BJ (cell line): ENCODE results near the gene TNFAIP2. TPM values are rescaled to one million over a fixed set of nuclear protein-coding genes. Genes with fewer than 3 reads are reported as not detected.
"Not testable (repeated sequence)": the region's sequence is repeated elsewhere in the genome, so short reads cannot be mapped to it uniquely, and the experiment has no call there.

Source experiments
- CTCF ChIA-PET: fragments of 350-600 bp; formaldehyde crosslinking; extraction: SDS; loops from one replicate; lab custom pipeline; 2021; ENCODE audit warnings: antibody characterized with exemption, inconsistent platforms; lab: Yijun Ruan, JAX
- POLR2A ChIA-PET: fragments of 300-600 bp; sonication (Branson Sonifier 250); formaldehyde crosslinking; extraction: SDS; loops from one replicate; lab custom pipeline; 2021; ENCODE audit warnings: antibody characterized with exemption; lab: Charles Lee
- DNase-seq: peaks from one replicate; pipeline ENCODE4 v3.0.0-alpha.2; 2011; ENCODE audit warnings: low read depth
- H3K27me3 ChIP-seq: 2 replicates; pipeline ENCODE4 v1.6.0; 2011; ENCODE audit warnings: low read length; ENCODE audit not compliant: control insufficient read depth, insufficient read depth
- H3K36me3 ChIP-seq: 2 replicates; pipeline ENCODE4 v1.5.1; 2011; ENCODE audit warnings: low read length; ENCODE audit not compliant: control insufficient read depth, insufficient read depth
- H3K4me3 ChIP-seq: 2 replicates; pipeline ENCODE4 v1.5.1; 2011; ENCODE audit warnings: low read depth, mild to moderate bottlenecking, control low read depth, low read length
- polyA plus RNA-seq: library from polyadenylated mRNA; depleted of rRNA; stranded (reverse); fragments of >200 nt; gene quantifications from 2 replicates; pipeline ENCODE4 v1.2.3, GENCODE V29; 2011
- TF ChIP-seq, protein P1 (sequence below): IDR thresholded peaks from 2 replicates; pipeline ENCODE4 v1.5.1; 2011; ENCODE audit warnings: low read depth, mild to moderate bottlenecking, control low read depth, inconsistent platforms, low read length, moderate library complexity; ENCODE audit not compliant: insufficient read depth

TNFAIP2 gene
- polyA plus RNA-seq, 1 experiment: 28.2 TPM

DNA sequence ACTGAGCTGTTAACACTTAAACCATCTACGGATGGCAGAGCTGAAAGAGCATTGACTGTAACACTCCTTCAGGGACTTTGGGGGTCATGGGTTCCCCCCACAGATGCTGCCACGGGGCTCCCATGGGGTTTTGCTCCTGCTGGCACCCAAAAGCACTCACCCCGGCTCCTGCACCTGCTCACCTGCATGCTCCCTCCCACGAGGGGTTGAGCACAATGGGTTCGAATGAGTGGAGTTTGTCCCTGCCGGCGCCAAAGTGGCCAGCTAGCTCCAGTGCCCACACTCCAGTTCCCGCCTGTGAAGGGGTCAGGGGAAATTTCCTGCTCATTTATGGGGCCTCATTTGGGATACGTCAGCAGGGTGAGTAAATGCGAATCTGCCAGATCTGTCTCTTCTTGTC is 40.7 kb downstream of the TNFAIP2 start:
- Histone ChIP-seq H3K4me3 (no peak overlapping the region), H3K36me3 (no peaks in the 10 kb centered on the region), H3K27me3 (peaks cover 9% of the 10 kb centered on the region)
- no peak for DNase-seq
- TF ChIP-seq, protein P1, sequence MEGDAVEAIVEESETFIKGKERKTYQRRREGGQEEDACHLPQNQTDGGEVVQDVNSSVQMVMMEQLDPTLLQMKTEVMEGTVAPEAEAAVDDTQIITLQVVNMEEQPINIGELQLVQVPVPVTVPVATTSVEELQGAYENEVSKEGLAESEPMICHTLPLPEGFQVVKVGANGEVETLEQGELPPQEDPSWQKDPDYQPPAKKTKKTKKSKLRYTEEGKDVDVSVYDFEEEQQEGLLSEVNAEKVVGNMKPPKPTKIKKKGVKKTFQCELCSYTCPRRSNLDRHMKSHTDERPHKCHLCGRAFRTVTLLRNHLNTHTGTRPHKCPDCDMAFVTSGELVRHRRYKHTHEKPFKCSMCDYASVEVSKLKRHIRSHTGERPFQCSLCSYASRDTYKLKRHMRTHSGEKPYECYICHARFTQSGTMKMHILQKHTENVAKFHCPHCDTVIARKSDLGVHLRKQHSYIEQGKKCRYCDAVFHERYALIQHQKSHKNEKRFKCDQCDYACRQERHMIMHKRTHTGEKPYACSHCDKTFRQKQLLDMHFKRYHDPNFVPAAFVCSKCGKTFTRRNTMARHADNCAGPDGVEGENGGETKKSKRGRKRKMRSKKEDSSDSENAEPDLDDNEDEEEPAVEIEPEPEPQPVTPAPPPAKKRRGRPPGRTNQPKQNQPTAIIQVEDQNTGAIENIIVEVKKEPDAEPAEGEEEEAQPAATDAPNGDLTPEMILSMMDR: no peak
- POLR2A ChIA-PET: no interaction called here
- CTCF ChIA-PET: interaction anchor here (0.7 to 2.4 kb wide), 3 partner anchors 11 to 84 kb away, joined by 3 to 11 read pairs (median 5); no protein-coding TSS in a partner anchor

DNA sequence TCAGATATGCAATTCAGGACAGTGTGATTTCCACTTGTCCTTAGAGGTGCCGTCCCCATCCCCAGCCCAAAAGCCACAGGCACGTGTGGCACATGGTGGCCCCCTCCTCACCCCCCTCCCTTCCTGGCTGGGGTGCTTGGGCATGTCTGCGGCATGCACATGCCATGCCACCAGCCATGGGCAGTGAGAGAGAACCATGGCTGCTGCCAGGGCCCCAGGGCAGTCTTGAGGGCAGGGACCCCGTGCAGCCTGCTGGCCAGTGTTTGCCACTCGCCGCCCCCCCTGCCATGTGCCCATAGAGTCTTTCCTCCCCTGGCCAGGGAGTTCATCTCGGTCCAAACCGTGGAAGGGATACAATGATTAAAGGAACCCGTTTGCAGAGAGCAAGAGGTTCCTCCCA is 41.5 kb downstream of the TNFAIP2 start:
- DNase-seq: no peak
- ChIA-PET POLR2A (no interaction called here), CTCF (interaction anchor here (2.4 kb wide), 1 partner anchor 60 kb away, joined by 11 read pairs; no protein-coding TSS in a partner anchor)
- TF ChIP-seq, protein P1: no peak
- H3K4me3 ChIP-seq: no peak overlapping the region
- H3K36me3 ChIP-seq: no peaks in the 10 kb centered on the region
- peaks cover 9% of the 10 kb centered on the region for H3K27me3 ChIP-seq

DNA sequence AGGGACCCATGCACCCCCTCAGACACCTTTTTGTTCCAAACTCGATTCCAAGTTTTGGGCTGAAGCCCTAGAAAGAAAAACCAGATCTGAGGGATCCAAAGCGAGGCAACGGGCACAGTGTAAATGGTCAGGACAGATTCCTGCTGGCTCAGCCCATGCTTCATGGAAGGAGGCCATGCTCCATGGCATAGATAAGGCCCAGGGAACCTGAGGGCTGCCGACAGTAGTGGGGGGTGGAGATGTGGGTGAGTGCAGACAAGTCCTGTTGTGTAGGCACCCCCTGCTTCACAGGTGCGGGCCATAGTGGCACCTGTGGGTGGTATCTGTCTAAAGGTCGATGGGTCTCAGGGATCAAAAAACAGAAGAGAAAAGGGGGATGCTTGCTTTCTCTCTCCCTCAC is 42.1 kb downstream of the TNFAIP2 start:
- no peak for DNase-seq
- TF ChIP-seq, protein P1: no peak
- CTCF ChIA-PET: interaction anchor here (2.4 kb wide), 1 partner anchor 61 kb away, joined by 11 read pairs; no protein-coding TSS in a partner anchor
- POLR2A ChIA-PET: no interaction called here
- Histone ChIP-seq H3K36me3 (no peaks in the 10 kb centered on the region), H3K27me3 (peaks cover 12% of the 10 kb centered on the region), H3K4me3 (no peak overlapping the region)

DNA sequence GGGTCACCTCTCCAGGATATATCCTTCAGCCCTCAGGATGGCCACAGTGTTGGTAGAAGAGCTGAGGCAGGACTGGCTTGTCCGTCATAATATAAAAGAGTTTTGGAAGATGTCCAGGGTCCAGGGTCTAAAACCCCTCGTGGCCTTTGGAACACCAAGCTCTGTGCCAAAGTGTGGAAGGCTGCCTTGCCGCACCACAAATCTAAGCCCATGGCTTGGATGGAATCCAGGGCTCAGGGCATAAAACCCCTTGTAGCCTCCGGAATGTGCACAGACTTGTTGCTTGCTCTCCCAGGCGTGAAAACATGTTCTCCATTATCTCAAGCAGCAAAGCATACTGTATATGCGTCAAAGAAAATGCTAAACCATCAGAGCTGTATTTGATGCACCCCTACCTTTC is 46.7 kb downstream of the TNFAIP2 start:
- ChIA-PET POLR2A (no interaction called here), CTCF (interaction anchor here (1.8 to 3.0 kb wide), 3 partner anchors 14 to 65 kb away, joined by 4 to 16 read pairs (median 6); no protein-coding TSS in a partner anchor)
- DNase-seq: no peak
- TF ChIP-seq, protein P1: no peak
- peaks cover 10% of the 10 kb centered on the region for H3K27me3 ChIP-seq
- no peaks in the 10 kb centered on the region for H3K36me3 ChIP-seq
- no peak overlapping the region for H3K4me3 ChIP-seq

GRCh38 chr14:103171206-103171605 is 47.9 kb downstream of the TNFAIP2 start:
- DNase-seq: peak; percentile 32
- H3K4me3 ChIP-seq, POLR2A ChIA-PET, H3K36me3 ChIP-seq, H3K27me3 ChIP-seq: not testable (repeated sequence)
- CTCF ChIA-PET: interaction anchor here (0.8 to 3.0 kb wide), 4 partner anchors 10 to 66 kb away, joined by 3 to 16 read pairs (median 3); no protein-coding TSS in a partner anchor

- Histone ChIP-seq H3K36me3 (no peaks in the 10 kb centered on the region), H3K27me3 (peaks cover 5% of the 10 kb centered on the region; the same call in 1 of the 2 replicates), H3K4me3 (no peak overlapping the region)
- ChIA-PET POLR2A (no interaction called here), CTCF (no interaction called here)
- no peak for DNase-seq
- TF ChIP-seq, protein P1: no peak
Measured at GRCh38 chr14:103172921-103173320, 49.7 kb downstream of the TNFAIP2 start.

- H3K36me3 ChIP-seq, CTCF ChIA-PET, H3K27me3 ChIP-seq, DNase-seq, H3K4me3 ChIP-seq, POLR2A ChIA-PET: not testable (repeated sequence)
Measured at GRCh38 chr14:103173887-103174286, 50.6 kb downstream of the TNFAIP2 start.

- POLR2A ChIA-PET, H3K4me3 ChIP-seq, DNase-seq, H3K36me3 ChIP-seq: not testable (repeated sequence)
- CTCF ChIA-PET: interaction anchor here (1.0 to 3.8 kb wide), 4 partner anchors 10 to 116 kb away, joined by 3 to 15 read pairs (median 3); no protein-coding TSS in a partner anchor
- H3K27me3 ChIP-seq: peaks cover 10% of the 10 kb centered on the region
Measured at GRCh38 chr14:103176176-103176575, 52.9 kb downstream of the TNFAIP2 start.
